ENCODE data around the gene RPS15A.

RPS15A gene

GRCh38 chr16:18789850-18790706 lies at the start of gene RPS15A:
RPS15A (minus strand) TSS chr16:18790334; CDS start chr16:18789113, 1,221 bp downstream.
- peak; percentile 82 to 88 for DNase-seq (ENCODE audit: low read depth in 2 of 2)

GRCh38 chr16:18839555-18839954 lies 49.4 kb upstream of the RPS15A start:
- DNase-seq (ENCODE audit: low read depth in 2 of 2) = no peak

GRCh38 chr16:18836702-18837101 lies 46.6 kb upstream of the RPS15A start:
- no peak for DNase-seq (ENCODE audit: low read depth in 2 of 2)

- DNase-seq (ENCODE audit: low read depth in 2 of 2) = no peak
Observed at GRCh38 chr16:18834864-18835263, 44.7 kb upstream of the RPS15A start.

- DNase-seq (ENCODE audit: low read depth in 2 of 2) = no peak
Observed at GRCh38 chr16:18833707-18834505, 43.8 kb upstream of the RPS15A start.

GRCh38 chr16:18832613-18833012 lies 42.5 kb upstream of the RPS15A start:
- no peak for DNase-seq (ENCODE audit: low read depth in 2 of 2)

GRCh38 chr16:18832006-18832405 lies 41.9 kb upstream of the RPS15A start:
- DNase-seq (ENCODE audit: low read depth in 2 of 2) = no peak

GRCh38 chr16:18829251-18829650 lies 39.1 kb upstream of the RPS15A start:
- DNase-seq (ENCODE audit: low read depth in 2 of 2) = no peak

- no peak for DNase-seq (ENCODE audit: low read depth in 2 of 2)
Observed at GRCh38 chr16:18827890-18828289, 37.8 kb upstream of the RPS15A start.

GRCh38 chr16:18816286-18816685 lies 26.2 kb upstream of the RPS15A start:
- DNase-seq (ENCODE audit: low read depth in 2 of 2) = no peak

- DNase-seq (ENCODE audit: low read depth in 2 of 2) = no peak
Observed at GRCh38 chr16:18811925-18812324, 21.8 kb upstream of the RPS15A start.

- no peak for DNase-seq (ENCODE audit: low read depth in 2 of 2)
Observed at GRCh38 chr16:18809165-18809564, 19.0 kb upstream of the RPS15A start.

- DNase-seq (ENCODE audit: low read depth in 2 of 2) = no peak
Observed at GRCh38 chr16:18805257-18805773, 15.2 kb upstream of the RPS15A start.

- DNase-seq (ENCODE audit: low read depth in 2 of 2) = no peak
Observed at GRCh38 chr16:18804540-18804939, 14.4 kb upstream of the RPS15A start.

- DNase-seq (ENCODE audit: low read depth in 2 of 2) = no peak
Observed at GRCh38 chr16:18803569-18804462, 13.7 kb upstream of the RPS15A start.

GRCh38 chr16:18802767-18803343 lies 12.7 kb upstream of the RPS15A start:
- DNase-seq (ENCODE audit: low read depth in 2 of 2) = no peak

GRCh38 chr16:18801145-18801972 lies 11.2 kb upstream of the RPS15A start, which contains the start of gene ARL6IP1:
ARL6IP1 (minus strand) TSS chr16:18801549; CDS start chr16:18801466, 83 bp downstream.
- peak; percentile 96 to 98 for DNase-seq (ENCODE audit: low read depth in 2 of 2)

- no peak for DNase-seq (ENCODE audit: low read depth in 2 of 2)
Observed at GRCh38 chr16:18800775-18801144, 10.6 kb upstream of the RPS15A start.

- no peak for DNase-seq (ENCODE audit: low read depth in 2 of 2)
Observed at GRCh38 chr16:18800293-18800692, 10.2 kb upstream of the RPS15A start.

- no peak for DNase-seq (ENCODE audit: low read depth in 2 of 2)
Observed at GRCh38 chr16:18799500-18799899, 9.4 kb upstream of the RPS15A start.
